Measurements from ENCODE around the gene COG7. TPM values are rescaled to one million over a fixed set of nuclear protein-coding genes. Genes with fewer than 3 reads are reported as not detected.

The COG7 gene
- total and polyA plus RNA-seq, 2 donors (not counting 3 experiments of a cell fraction or from before 2014, with no cell fraction given), result 24.1 to 42.0 TPM

- Histone ChIP-seq H3K79me2 (ENCODE audit: control insufficient read depth, insufficient read depth, low read length) (no peaks in the 10 kb centered on the region), H3K36me3 (ENCODE audit: control insufficient read depth in 2 of 2, extremely low read depth in 1 of 2, insufficient read depth in 2 of 2, low read length in 2 of 2) (no peaks in the 10 kb centered on the region), H3K4me1 (ENCODE audit: control insufficient read depth, extremely low read depth, insufficient read depth, low read length) (no peaks in the 10 kb centered on the region), H3K9ac (replicated peaks; ENCODE audit: extremely low read depth, insufficient read depth, low read length) (no peak overlapping the region), H3K9me3 (replicated peaks; ENCODE audit: control insufficient read depth, insufficient read depth, low read length) (no peaks in the 10 kb centered on the region), H3K27ac (ENCODE audit: insufficient read depth, low read depth, low read length) (no peak overlapping the region), H4K20me1 (replicated peaks; ENCODE audit: control insufficient read depth, extremely low read depth, insufficient read depth, low read length) (no peaks in the 10 kb centered on the region), H3K4me2 (ENCODE audit: insufficient read depth, low read length) (no peak overlapping the region), H2AFZ (ENCODE audit: low read depth, low read length) (no peak overlapping the region), H3K27me3 (ENCODE audit: control insufficient read depth in 2 of 2, insufficient read depth in 2 of 2, low read length in 2 of 2) (no peaks in the 10 kb centered on the region), H3K4me3 (replicated peaks in 1 of 3; ENCODE audit: insufficient read depth in 1 of 3, low read depth in 1 of 3, low read length in 3 of 3) (no peak overlapping the region), H3K9me1 (replicated peaks; ENCODE audit: control insufficient read depth, extremely low read depth, insufficient read depth, low read length) (no peaks in the 10 kb centered on the region)
- TF ChIP-seq POLR2A (IDR thresholded peaks at IDR 0.05; ENCODE audit: low read depth, low read length) (no peak), CTCF (IDR thresholded peaks at IDR 0.05; ENCODE audit: extremely low read depth in 1 of 2, insufficient read depth in 1 of 2, low read depth in 1 of 2, low read length in 2 of 2) (no peak), GATA2 (IDR thresholded peaks at IDR 0.05; ENCODE audit: insufficient read depth, insufficient read length, low read depth, low read length) (no peak), MAX (IDR thresholded peaks at IDR 0.05; ENCODE audit: insufficient read depth, insufficient read length) (no peak), POLR2AphosphoS5 (IDR thresholded peaks at IDR 0.05; ENCODE audit: insufficient read depth, low read depth, low read length) (no peak), JUN (IDR thresholded peaks at IDR 0.05; ENCODE audit: borderline replicate concordance, insufficient read depth, insufficient read length, low read depth) (no peak), EZH2 (IDR thresholded peaks at IDR 0.05; ENCODE audit: borderline replicate concordance, low read depth, low read length, severe bottlenecking) (no peak), MYC (IDR thresholded peaks at IDR 0.05; ENCODE audit: low read depth, low read length) (no peak), FOS (IDR thresholded peaks at IDR 0.05; ENCODE audit: borderline replicate concordance, insufficient read depth, low read length) (no peak)
- POLR2A ChIA-PET, result no interaction called here
- dilution Hi-C loops (cut with MboI; ENCODE audit: extremely low pct_ligation_motif_present, low sequenced_read_pairs) (no loop called here), intact Hi-C loops (cut with micrococcal nuclease) (loop anchor here (5.0 kb wide), 1 partner anchor 77 kb away; no protein-coding TSS in a partner anchor)
- no peak for DNase-seq (ENCODE audit: low read depth, low spot score)
- no peak for FAIRE-seq
- CTCF ChIA-PET, result interaction anchor here (0.9 to 1.8 kb wide), 3 partner anchors 24 to 80 kb away, joined by 3 to 6 read pairs (median 5); no protein-coding TSS in a partner anchor
- BruUV-seq (replicated peaks), result no TSS peak
These were observed 97.8 kb downstream of the COG7 start for GRCh38 chr16:23355106-23355670.
